Activated gamma-delta T cell treated with Interleukin-2 at 50 U/mL for 16 hours (primary cell): ENCODE results near the gene GCAT.
"Not testable (repeated sequence)": the region's sequence is repeated elsewhere in the genome, so short reads cannot be mapped to it uniquely, and the experiment has no call there.

ENCODE experiments used
- DNase-seq: peaks from one replicate; pipeline ENCODE4 v3.0.0-alpha.2; 2020

The GCAT gene

DNA sequence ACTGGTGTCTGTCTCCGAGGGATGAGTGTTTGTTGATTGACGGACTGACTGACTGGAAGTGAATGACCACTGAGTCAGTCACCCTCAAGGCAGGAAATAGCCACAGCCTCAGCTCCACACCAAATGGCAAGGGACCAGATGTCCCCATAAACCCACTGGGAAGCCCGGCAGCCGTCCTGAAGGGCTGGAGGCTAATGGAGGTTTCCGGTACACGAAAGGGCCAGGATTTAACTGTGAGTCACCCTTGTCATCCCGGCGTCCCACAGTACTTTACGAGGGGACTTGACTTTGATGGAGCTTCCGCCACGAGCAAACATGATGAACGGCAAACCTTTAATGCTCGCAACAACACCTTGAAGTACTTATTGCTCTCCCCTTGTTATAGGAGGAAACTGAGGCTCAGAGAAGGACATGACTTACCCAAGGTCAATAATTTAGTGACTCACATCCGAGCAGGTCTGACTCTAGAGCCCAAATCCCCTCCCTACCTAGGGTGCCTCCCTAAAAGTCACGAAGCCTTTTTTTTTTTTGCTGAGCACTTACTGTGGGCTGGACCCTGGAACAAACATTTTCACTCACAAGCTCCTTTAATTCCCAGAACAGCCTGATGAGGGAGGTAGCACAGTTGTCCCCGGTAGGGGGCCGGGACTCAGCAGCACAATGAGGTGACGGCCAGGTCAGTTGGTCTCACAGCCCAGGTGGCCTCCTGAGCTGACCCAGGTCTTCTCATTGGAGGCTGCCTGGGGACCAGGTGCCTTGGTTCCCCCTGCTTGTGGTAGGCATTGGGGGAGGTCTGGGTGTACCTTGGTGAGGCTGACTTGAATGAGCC lies 25.2 kb upstream of the GCAT start:
- DNase-seq, result no peak

GRCh38 chr22:37784829-37785495 lies 22.8 kb upstream of the GCAT start:
- no peak for DNase-seq

GRCh38 chr22:37790234-37790633 lies 17.5 kb upstream of the GCAT start:
- no peak for DNase-seq

- no peak for DNase-seq
These were observed 15.2 kb upstream of the GCAT start for GRCh38 chr22:37792494-37792893.

GRCh38 chr22:37794376-37794775 lies 13.4 kb upstream of the GCAT start:
- no peak for DNase-seq

- DNase-seq, result no peak
These were observed 11.7 kb upstream of the GCAT start for GRCh38 chr22:37796079-37796478.

GRCh38 chr22:37797259-37797658 lies 10.5 kb upstream of the GCAT start:
- not testable (repeated sequence) for DNase-seq

- DNase-seq, result no peak
These were observed 9.7 kb upstream of the GCAT start for GRCh38 chr22:37797874-37798500.

DNA sequence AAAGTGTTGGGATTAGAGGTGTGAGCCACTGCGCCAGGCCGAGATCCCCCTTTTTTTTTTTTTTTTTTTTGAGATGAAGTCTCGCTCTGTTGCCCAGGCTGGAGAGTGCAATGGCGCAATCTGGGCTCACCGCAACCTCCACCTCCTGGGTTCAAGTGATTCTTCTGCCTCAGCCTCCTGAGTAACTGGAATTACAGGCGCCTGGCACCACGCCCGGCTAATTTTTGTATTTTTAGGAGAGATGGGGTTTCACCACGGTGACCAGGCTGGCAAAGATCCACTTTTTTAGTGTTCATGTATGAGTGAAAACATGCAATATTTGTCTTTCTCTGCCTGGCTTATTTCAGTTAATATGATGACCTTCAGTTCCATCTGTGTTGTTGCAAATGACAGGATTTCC lies 7.8 kb upstream of the GCAT start:
- not testable (repeated sequence) for DNase-seq

GRCh38 chr22:37801946-37802309 lies 5.8 kb upstream of the GCAT start:
- no peak for DNase-seq

GRCh38 chr22:37802310-37803194 lies 5.2 kb upstream of the GCAT start:
- no peak for DNase-seq

DNA sequence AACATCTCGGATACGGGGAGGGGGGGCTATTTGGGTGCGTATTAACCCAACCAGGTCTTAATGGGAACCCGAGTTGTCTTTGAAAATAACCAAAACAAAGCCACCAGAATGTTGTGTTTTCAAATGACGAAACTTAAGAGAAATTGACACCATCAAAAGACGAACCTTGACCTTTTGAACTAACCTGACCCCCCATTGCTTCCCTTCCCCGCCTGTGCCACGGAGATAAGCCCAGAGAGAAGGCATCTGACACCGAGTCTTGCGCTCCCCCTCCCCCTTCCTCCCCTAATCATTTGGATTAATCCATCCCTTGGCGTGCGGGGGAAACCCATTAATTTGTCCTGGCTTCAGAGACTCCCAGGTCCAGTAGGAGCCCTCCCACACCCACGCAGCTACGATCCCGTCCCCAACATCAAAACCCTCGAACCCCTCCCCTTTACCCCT lies 4.5 kb upstream of the GCAT start:
- no peak for DNase-seq

DNA sequence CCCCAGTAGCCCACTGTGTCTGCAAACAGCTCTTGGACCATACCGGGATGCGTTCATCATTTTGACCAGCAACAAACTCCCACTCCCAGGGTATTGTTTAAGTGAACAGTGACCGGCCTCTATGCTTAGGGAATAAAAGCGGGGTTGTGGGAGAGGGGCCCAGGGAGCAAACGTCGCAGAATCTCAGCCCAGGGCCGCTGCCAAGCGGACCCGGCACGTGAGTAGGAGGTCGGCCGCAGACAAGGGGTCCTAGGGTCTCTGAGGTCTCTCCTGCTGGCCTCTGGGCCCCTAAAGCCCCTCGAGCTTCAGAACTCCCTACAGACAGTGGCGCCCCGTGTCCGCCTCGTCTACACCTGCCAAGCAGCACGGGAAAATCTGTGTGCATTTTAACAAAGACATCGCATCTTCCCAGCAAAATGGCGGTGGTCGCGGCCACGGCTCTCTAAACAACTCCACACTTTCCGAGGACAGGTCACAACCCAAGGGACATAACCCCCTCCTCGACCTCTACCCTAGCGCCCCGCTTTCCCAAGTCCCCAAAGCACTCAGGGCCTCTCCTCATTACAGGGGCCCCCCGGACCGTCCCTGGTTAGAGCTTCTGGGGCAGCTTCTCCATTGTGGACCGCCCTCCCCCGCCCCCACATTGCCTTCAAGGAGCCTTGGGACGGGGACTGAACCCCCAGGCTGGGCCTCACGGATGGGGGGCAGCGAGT lies 3.9 kb upstream of the GCAT start:
- DNase-seq, result no peak

DNA sequence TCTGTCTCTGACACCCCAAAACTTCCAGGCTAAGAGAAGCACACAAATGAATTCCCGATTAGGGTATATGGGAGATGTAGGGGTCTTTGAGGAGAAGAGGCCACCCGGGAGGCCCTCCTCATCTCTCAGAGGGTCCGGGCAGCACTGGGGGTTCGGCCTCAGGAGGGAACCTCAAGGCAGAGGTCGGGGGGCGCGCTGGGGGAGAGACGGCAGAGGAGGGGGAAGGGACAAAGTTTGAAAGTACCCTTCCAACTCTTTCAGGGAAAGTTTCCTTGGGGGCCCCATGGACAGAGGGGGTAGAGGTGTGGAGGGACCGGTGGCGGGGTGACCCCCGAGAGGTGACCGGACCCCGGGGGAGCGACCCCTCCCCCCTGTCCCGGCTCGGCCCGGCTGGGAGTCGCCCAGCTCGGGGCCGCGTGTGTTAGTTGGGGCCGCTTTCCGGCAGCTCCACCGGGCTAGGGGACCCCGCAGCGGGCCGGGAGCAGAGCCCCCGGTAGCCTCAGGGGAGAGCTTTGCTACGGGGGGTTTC lies 3.3 kb upstream of the GCAT start:
- DNase-seq, result no peak

DNA sequence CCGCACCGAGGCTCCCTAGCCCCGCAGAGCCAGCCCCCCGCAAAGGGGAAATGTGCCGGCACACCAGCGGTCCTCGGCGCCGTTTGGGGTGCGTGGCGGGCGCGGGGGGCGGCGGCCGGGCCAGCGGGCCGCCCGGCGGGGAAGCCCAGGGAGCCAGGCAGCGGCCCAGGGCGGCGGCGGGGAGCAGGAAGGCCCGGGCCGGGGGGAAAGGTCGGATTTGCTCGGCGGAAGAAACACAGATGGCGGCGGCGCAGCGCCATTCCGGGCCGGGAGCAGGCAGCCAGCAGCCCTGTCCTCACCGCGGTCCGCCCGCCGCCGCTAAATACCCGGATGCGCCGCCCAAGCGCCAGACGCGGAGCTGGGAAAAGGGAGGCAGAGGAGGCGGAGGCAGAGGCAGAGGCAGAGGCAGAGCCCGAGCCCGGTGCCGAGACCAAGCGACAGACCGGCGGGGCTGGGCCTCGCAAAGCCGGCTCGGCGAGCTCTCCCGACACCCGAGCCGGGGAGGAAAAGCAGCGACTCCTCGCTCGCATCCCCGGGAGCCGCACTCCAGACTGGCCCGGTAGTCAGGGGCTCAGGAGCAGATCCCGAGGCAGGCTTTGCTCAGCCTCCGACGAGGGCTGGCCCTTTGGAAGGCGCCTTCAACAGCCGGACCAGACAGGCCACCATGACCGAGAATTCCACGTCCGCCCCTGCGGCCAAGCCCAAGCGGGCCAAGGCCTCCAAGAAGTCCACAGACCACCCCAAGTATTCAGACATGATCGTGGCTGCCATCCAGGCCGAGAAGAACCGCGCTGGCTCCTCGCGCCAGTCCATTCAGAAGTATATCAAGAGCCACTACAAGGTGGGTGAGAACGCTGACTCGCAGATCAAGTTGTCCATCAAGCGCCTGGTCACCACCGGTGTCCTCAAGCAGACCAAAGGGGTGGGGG lies 2.6 kb upstream of the GCAT start:
- DNase-seq, result peak; percentile 34

DNA sequence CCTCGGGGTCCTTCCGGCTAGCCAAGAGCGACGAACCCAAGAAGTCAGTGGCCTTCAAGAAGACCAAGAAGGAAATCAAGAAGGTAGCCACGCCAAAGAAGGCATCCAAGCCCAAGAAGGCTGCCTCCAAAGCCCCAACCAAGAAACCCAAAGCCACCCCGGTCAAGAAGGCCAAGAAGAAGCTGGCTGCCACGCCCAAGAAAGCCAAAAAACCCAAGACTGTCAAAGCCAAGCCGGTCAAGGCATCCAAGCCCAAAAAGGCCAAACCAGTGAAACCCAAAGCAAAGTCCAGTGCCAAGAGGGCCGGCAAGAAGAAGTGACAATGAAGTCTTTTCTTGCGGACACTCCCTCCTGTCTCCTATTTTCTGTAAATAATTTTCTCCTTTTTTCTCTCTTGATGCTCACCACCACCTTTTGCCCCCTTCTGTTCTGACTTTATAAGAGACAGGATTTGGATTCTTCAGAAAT lies 1.9 kb upstream of the GCAT start:
- no peak for DNase-seq

DNA sequence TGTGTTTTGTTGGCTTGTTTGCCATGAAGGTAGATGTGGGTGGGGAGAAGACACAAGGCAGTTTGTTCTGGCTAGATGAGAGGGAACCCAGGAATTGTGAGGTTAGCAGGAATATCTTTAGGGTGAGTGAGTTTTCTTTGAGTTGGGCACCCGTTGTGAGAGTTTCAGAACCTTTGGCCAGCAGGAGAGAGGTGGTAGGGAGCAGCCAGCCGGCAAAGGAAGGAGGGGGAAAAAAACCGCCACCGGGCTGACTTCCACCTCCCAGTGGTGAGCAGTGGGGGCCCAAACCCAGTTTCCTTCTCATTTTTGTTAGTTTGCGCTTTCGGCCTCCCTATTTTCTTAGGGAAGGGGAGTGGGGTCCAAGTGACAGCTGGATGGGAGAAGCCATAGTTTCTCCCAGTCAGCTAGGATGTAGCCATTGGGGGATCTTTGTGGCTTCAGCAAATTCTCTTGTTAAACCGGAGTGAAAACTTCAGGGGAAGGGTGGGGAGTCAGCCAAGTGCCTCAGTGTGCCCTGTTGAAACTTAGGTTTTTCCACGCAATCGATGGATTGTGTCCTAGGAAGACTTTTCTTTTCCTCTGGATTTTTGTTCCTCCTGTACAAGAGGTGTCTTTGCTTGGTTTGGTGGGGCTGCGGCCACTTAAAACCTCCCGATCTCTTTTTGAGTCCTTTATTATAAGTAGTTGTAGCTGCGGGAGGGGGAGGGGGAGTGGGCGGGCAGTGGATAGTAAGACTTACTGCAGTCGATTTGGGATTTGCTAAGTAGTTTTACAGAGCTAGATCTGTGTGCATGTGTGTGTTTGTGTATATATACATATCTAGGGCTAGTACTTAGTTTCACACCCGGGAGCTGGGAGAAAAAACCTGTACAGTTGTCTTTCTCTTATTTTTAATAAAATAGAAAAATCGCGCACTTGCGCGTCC lies 1.1 kb upstream of the GCAT start:
- no peak for DNase-seq

- DNase-seq, result no peak
These were observed 542 bp downstream of the GCAT start for GRCh38 chr22:37808294-37808657.

DNA sequence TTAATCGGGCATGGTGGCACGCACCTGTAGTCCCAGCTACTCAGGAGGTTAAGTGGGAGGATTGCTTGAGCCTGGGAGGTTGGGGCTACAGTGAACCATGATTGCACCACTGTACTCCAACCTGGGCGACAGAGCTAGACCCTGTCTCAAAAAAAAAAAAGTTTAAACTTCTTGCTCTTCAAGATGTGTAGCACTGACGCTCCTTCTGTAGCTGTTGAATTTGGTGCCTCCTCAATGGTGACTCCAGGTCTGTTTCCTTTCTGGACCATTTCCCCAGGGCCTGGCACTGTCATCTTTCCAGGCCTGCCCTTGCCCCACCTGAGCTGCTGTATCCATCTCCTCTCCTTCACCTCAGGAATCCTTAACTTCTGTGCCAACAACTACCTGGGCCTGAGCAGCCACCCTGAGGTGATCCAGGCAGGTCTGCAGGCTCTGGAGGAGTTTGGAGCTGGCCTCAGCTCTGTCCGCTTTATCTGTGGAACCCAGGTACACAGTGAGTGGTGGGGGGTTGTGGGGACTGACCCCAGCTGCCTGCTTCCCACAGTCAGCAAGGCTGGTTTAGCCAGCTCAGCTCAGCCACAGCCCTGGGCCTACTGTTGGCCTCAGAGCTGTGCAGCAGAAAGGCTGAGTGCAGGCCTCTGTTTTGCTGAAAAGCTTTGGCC lies 2.1 kb downstream of the GCAT start:
- DNase-seq, result no peak
